Measurements from ENCODE around the gene KDM6A. TPM values are rescaled to one million over a fixed set of nuclear protein-coding genes. Genes with fewer than 3 reads are reported as not detected.
"Not testable (repeated sequence)": the region's sequence is repeated elsewhere in the genome, so short reads cannot be mapped to it uniquely, and the experiment has no call there.

KDM6A gene
- total RNA-seq, 4 donors from 2014 or later = 25.9 to 51.0 (median 34.9) TPM

GRCh38 chrX:45024501-45024900 is 151.5 kb downstream of the KDM6A start:
- no peak for DNase-seq (ENCODE audit: low spot score in 2 of 2)
- no peak overlapping the region for H3K27ac ChIP-seq
- H3K4me1 ChIP-seq = no peaks in the 10 kb centered on the region
- WGBS, 2 donors = 83 to 87% methylated on average over 1 of the region's 1 CpG
- H3K9me3 ChIP-seq = no peaks in the 10 kb centered on the region
- no peaks in the 10 kb centered on the region for H3K27me3 ChIP-seq
- no peaks in the 10 kb centered on the region for H3K36me3 ChIP-seq
- H3K4me3 ChIP-seq = no peak overlapping the region
- TF ChIP-seq POLR2A (IDR thresholded peaks at IDR 0.05) = no peak
- TF ChIP-seq CTCF (IDR thresholded peaks at IDR 0.05) = no peak
- TF ChIP-seq EP300 (IDR thresholded peaks at IDR 0.05) = no peak

DNA sequence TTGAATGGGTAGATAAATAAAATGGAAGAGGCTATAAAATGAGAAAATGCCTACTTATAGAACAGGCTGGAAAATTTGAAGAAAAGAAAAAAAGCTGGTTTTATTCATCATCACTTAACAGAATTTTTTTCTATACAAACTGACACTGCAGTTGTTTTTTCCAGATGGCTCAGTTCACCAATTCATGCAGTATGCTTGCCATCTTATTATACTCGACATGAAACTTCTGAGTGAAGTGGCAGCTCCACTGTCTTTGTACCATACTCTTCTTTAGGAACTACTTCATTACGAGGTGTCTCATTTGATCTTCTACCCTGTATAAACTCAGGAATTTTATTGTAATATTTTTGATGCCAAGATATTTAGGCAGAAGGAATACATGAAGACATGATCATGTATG is 153.0 kb downstream of the KDM6A start:
- Histone ChIP-seq H3K27ac (no peak overlapping the region), H3K27me3 (no peaks in the 10 kb centered on the region), H3K4me3 (no peak overlapping the region), H3K36me3 (no peaks in the 10 kb centered on the region), H3K9me3 (no peaks in the 10 kb centered on the region), H3K4me1 (no peaks in the 10 kb centered on the region)
- TF ChIP-seq EP300 (IDR thresholded peaks at IDR 0.05) = no peak
- TF ChIP-seq CTCF (IDR thresholded peaks at IDR 0.05) = no peak
- no peak for TF ChIP-seq POLR2A (IDR thresholded peaks at IDR 0.05)
- no peak for DNase-seq (ENCODE audit: low spot score in 2 of 2)
- 91 to 92% methylated on average over 2 of the region's 2 CpGs for WGBS, 2 donors

DNA sequence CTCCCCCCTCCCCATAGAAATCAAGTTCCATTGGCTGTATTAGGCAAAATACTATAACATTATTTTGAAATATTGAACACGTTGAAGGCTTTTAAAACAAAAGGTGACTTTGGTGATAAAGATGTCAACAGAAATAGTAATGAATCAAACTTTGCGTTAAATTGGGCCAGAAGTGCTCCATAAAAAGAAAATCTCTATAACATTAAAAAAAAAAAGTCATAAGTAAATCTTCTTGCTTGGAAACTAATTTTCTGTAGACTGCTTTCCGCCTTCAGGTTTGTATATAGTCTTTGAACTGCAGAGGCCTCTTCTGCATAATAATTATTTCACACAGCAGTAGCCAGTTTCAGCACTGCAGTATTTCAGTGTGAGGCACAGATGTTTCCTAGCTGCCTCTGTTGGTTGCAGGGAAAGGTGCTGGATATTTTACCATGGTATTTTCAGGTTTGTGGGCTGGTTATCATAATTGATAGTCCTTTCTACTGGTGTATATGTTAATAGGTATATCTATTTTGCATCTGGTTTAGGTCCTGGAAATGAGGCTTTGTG is 158.9 kb downstream of the KDM6A start:
- Histone ChIP-seq H3K9me3 (no peaks in the 10 kb centered on the region), H3K4me1 (no peaks in the 10 kb centered on the region), H3K4me3 (no peak overlapping the region), H3K27ac (no peak overlapping the region), H3K36me3 (no peaks in the 10 kb centered on the region), H3K27me3 (no peaks in the 10 kb centered on the region)
- TF ChIP-seq POLR2A (IDR thresholded peaks at IDR 0.05) = no peak
- TF ChIP-seq EP300 (IDR thresholded peaks at IDR 0.05) = no peak
- no peak for TF ChIP-seq CTCF (IDR thresholded peaks at IDR 0.05)
- WGBS, 2 donors = 83 to 89% methylated on average over 3 of the region's 3 CpGs
- DNase-seq (ENCODE audit: low spot score in 2 of 2) = no peak

DNA sequence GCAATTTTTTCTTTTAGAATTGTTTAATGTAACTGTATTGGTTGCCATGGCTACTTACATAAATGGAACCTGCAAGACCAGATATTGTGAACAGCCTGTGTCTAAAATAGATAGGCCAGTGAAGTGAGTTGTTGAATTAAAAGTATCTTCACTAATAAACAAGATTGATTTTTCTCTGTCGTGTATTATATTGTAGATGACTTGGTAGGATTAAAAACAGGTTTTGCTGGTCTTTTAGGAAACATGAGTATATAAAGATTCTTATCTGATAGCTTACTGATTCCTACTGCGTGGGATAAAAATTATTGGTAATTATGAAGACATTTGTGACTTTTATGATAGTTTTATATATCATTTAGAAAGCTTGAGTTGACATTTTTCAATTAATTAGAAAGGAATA is 162.1 kb downstream of the KDM6A start:
- no peaks in the 10 kb centered on the region for H3K4me1 ChIP-seq
- no peak for TF ChIP-seq POLR2A (IDR thresholded peaks at IDR 0.05)
- no peak for TF ChIP-seq EP300 (IDR thresholded peaks at IDR 0.05)
- TF ChIP-seq CTCF (IDR thresholded peaks at IDR 0.05) = no peak
- H3K36me3 ChIP-seq = no peaks in the 10 kb centered on the region
- WGBS, 2 donors = 95 to 98% methylated on average over 2 of the region's 2 CpGs
- H3K4me3 ChIP-seq = no peak overlapping the region
- H3K9me3 ChIP-seq = no peaks in the 10 kb centered on the region
- no peaks in the 10 kb centered on the region for H3K27me3 ChIP-seq
- no peak overlapping the region for H3K27ac ChIP-seq
- DNase-seq (ENCODE audit: low spot score in 2 of 2) = no peak

- H3K27ac ChIP-seq = no peak overlapping the region
- 95 to 98% methylated on average over 4 of the region's 4 CpGs for WGBS, 2 donors
- H3K27me3 ChIP-seq = no peaks in the 10 kb centered on the region
- no peak for DNase-seq (ENCODE audit: low spot score in 2 of 2)
- H3K36me3 ChIP-seq = no peaks in the 10 kb centered on the region
- no peaks in the 10 kb centered on the region for H3K9me3 ChIP-seq
- no peak overlapping the region for H3K4me3 ChIP-seq
- no peak for TF ChIP-seq EP300 (IDR thresholded peaks at IDR 0.05)
- no peak for TF ChIP-seq POLR2A (IDR thresholded peaks at IDR 0.05)
- TF ChIP-seq CTCF (IDR thresholded peaks at IDR 0.05) = no peak
- no peaks in the 10 kb centered on the region for H3K4me1 ChIP-seq
These were observed 163.2 kb downstream of the KDM6A start for GRCh38 chrX:45036161-45036560.

DNA sequence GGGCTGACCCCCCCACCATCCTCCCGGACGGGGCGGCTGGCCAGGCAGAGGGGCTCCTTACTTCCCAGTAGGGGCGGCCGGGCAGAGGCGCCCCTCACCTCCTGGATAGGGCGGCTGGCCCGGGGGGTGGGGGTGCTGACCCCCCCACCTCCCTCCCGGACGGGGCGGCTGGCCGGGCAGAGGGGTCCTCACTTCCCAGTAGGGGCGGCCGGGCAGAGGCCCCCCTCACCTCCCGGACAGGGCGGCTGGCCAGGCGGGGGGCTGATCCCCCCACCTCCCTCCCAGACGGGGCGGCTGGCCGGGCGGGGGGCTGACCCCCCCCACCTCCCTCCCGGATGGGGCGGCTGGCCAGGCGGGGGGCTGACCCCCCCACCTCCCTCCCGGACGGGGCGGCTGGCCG is 167.1 kb downstream of the KDM6A start:
- not testable (repeated sequence) for H3K36me3 ChIP-seq; H3K4me1 ChIP-seq; DNase-seq (ENCODE audit: low spot score in 2 of 2); H3K27me3 ChIP-seq; H3K27ac ChIP-seq; H3K4me3 ChIP-seq; H3K9me3 ChIP-seq
- no CpG with 5 or more reads among the region's 28 CpGs for WGBS, 2 donors
